HT-29 (cell line): ENCODE data around the gene CCDC85C. TPM values are rescaled to one million over a fixed set of nuclear protein-coding genes. Genes with fewer than 3 reads are reported as not detected.
A peak's percentile ranks its signal among the peaks of the same experiment; 100 is the strongest.

Source experiments
- DNase-seq: peaks from one replicate; pipeline ENCODE4 v3.0.0-alpha.2; 2015; ENCODE audit warnings: low spot score
- total RNA-seq: library from RNA; depleted of rRNA; stranded (reverse); fragments of >200 nt; shearing (Covaris generic); gene quantifications from 2 replicates; pipeline ENCODE4 v1.2.3, GENCODE V29; 2014

Gene CCDC85C
- total RNA-seq, 1 experiment from 2014 or later, result 23.8 TPM

DNA sequence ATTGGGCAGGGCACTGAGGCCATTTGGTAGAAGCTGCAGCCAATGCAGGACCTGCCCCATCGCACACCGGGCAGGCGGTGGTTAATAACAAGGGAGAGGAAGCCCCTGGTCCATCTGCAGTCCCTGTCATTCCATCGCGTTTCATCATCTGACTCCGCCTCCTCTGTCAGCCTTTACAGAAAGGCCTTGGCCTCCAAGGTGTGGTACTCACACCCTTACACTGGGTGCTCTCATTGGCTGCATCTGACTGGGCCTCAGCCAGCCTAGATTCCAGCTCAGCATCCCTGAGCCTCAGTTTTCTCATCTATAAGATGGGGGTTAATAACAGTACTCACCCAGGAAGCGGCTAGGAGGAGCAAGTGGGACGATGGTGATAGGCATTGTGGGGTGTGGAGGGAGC is 26.2 kb upstream of the CCDC85C start:
- no peak for DNase-seq

DNA sequence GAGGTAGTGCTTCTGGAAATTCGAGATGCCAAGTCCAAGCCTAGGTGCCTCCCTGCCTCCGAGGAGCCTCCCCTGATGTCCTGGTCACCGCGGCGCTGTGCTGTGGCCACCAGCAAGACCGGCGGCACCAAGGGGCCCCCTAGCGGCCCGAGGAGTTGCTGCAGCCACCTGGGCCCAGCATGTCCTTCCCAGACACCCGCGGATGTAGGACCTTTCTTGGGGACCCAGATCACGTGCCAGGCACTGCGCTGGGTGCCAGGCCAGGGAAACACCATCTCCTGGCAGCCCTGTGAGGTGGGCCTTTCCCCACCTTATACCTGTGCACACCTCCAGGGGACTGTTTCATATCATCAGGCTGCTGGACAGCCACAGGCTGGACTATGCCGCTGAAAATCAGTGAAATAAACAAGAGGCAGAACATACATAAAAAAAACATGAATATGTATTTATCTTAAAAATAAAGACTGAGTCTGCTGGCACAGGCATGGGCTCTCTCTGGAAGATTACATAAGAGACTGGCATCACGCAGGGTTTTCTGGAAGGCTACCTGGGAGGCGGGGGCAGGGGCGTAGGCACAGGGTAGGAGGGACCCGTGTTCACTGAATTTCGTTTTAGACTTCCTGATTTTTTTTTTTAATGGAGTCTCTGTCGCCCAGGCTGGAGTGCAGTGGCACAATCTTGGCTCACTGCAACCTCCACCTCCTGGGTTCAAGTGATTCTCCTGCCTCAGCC is 25.0 kb upstream of the CCDC85C start:
- DNase-seq, result peak; percentile 65

DNA sequence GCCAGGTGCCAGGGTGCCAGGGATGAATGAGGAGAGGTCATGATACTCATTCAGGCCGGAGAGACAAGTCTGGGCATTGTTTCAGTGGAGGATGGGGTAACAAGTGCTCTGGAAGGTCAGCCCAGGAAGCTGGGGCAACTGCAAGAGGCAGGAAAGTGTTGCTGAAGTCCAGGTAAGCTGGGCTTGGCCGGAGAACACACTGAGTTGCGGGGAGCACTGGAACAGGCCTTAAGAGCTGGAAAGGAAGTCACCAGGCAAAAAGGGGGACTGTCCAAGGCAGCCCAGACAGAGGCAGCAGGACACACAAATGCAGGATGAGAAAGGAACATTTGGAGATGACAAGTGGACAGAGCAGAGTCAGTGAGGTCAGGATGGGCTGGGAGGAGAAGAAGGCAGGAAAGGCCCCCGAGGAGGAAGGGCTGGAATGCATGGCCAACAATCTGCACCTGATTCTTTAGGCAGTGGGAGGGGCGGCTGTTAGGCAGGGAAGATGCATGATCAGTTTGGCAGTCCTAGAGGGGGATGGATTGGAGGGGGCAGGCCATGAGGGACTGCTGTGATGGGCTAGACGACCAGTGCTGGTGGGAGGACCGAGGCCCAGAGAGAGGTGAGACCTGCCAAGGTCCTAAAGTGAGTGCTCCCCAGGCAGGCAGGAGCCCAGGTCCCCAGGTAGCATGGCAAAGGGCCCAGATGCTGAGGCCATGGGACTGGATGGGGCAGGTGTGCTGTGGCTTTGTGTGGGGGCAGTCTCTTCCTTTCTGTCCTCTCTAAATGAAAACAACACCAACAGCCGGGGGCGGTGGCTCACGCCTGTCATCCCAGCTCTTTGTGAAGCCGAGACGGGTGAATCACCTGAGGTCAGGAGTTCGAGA is 23.7 kb upstream of the CCDC85C start:
- DNase-seq, result no peak

DNA sequence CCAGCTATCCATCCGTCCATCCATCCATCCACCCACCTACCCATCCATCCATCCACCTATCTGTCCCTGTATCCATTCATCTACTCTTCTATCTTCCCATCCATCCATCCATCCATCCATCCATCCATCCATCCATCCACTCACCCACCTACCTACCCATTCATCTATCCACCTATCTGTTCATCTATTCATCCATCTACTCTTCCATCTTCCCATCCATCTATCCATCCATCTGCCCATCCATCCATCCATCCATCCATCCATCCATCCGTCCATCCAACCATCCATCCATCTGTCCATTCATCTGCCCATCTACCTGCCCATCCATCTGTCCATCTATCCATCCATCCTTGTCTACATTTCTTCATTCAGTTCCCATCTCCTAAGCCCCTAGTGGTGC is 23.1 kb upstream of the CCDC85C start:
- no peak for DNase-seq

DNA sequence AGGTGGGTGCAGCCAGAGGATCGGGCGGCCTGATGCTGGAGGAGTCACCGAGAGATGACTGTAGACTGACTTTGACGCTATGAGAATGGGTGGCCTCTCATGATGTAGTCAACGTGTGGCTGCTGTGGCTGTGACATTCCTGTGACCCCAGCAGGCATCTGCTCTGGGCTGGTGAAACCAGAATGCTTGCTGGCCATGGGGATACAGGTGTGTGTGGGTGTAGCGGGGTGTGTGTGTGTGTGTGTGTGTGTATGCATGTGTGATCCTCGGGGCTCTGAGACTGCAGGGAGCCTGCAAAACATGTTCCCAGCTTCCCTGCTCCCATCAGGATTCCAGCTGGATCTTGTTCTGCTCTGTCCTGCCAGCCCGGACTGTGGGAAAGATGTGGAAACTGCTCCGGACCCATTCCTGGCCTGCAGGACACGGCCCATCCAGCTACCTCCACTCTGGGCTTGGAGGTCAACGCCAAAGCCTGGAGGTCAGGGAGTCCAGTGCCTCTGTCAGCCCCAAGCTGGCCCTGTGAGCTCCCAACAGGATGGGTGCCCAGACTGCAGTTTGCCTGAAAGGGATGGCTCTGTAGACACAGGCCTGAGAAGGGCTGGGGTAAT is 22.1 kb upstream of the CCDC85C start:
- no peak for DNase-seq

DNA sequence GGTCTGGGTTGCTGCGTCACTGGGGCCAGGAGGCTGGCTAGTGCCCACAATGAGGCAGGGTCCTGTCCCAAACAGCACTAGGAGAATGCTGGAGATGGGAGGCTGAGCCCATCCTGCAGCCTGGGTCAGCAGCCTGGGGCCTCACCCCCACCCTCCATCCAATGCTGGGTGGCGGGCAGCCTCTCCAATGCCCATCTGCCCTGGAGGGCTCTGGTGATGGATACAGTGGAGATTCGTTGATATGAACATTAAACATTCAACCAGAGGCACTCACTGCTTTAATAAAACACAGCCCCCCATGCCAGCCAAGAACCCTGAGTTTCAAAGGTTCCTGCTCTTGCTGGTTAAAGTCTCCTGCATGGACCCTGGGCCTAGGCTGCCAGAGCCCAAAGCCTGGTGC is 21.5 kb upstream of the CCDC85C start:
- DNase-seq, result no peak

DNA sequence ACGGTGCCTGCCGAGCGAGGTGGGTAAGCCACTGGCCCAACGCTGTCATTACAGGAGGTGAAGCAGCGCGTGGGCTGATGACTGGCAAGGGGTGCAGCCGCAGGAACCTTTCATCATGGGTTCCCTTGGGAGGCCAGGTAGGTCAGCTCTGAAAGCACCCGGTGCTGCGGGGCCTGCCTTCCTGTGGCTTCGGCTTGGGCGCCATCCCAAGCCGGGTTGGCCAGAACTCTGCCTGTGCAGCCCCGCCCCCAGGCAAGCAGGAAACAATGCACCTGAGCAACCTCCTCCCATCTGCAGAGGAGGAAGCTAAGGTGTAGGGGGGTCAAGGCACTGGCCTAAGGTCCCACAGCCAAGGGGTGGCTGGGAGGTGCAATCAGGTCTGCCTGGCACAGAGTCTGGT is 21.0 kb upstream of the CCDC85C start:
- DNase-seq, result no peak

DNA sequence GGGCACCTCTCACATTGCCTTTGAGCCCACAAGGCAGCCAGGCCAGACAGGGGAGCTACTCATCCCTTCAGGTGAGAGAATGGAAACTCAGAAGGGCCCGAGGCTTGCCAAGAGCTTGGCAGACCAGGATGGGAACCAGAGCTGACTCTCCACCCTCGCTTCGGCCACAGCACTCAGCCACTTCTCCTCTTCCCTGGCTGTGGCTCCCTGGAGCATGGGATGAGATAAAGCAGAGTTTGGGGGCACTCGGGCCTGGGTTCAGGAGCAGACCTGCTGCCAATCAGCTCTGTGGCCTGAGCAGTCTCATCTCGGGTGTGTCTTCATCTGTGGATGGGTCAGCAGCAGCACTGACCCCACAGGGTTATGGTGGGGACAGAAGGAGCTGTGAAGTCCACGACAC is 20.0 kb upstream of the CCDC85C start:
- no peak for DNase-seq

DNA sequence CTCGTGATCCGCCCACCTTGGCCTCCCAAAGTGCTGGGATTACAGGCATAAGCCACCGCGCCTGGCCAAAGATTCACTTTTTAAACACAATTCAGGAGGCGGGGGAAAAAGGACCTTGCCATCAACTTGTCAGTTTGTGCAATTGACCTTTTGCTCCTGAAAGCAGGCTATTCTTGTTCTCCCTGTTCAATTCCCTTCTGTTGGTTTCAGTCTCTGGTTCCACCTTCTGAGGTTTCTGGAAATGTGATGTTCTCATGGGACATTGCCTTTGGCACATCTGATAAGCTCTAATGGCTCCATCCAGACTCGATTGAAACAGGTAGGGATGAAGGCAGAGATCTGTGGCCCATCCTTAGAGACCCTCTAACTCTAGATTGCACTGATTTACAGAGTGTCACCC is 17.9 kb upstream of the CCDC85C start:
- DNase-seq, result no peak

DNA sequence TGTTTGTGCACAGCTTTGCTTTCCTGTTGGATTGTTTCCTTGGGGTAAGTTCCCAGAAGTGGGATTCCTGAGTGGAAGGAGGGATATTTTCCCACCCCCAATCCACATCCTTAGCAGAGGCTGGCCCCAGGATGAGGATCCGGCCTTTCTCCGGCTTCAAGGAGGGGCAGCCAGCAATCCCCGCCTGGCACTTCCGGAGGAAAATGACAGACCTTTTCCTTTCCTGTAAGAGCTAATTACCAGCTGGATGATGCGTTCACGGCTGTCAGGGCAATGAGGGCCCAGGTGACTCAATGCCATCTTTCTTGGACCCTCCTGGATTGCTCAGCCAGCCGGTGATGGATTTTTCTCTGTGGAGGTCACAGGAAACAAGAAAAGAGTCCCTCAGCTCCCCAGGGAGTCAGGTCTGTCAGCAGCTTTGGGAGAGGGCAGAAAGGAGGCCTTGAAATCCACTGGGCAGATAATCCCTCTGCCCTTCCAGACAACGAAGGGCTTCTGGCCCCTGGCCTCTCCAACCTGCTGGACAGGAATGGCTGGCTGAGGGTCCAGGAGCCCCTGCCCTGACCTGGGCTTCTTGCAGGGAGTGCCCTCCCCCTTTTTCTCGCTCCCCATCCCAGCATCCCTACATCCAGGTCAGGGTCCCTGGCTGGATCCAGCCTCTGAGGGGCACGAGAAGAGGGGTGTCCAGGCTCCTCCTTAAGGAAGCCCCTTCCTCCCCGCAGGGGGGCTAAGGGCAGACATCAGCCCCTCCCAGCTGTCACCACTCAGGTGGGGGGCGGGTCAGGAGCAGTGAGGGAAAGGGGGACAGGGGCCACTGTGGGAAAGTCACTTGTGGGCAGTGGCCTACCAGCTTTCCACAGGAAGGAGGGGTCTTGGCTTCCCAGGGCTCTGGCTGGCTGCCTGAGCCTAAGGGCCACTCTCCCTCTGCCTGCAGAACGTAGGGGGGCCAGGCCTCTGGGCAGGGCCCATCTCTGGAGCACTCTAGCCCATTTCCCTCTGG is 16.1 kb upstream of the CCDC85C start:
- no peak for DNase-seq

DNA sequence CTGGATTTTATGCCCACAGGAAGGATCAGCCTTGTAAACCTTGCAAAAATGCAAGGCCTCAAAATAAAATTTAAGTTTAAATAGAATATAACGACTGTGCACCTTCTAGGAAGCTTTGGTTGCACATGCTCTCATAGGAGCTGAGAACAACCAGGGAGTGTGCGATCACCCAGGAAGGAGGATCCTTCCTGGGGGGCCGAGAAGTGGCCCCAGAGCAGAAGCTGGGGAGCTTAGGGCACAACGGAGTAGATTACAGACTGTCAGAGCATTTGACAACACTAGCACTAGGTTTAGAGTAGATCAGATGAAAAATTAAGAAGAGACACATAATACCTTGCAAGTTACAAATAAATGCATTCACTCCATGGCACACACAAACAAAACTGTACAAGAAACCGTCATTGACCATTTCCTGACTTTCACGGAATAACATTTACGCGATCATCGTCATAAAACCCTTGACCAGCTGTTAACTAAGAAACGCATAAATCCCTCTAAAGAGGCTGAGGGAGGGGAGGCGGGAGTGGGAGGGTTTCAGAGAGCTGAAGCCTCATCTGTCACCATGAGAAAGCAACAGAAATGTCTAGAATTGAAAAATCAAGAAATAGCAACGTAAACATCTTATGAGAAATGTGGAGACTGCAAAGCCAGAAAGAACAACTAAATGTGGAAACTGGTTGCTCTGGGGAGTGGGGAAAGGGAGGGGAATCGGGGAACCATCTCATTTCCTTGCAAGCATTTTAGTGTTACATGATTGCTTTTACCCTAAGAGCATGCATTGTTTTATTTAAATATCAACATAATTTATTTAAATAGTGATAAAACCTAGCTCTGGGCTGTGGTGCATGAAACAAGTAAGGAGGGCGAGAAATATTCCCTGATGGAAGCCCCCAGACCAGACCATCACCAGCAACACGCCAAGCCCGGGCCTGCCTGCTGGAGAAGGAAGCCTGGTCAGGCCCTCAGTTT is 13.1 kb upstream of the CCDC85C start:
- no peak for DNase-seq

DNA sequence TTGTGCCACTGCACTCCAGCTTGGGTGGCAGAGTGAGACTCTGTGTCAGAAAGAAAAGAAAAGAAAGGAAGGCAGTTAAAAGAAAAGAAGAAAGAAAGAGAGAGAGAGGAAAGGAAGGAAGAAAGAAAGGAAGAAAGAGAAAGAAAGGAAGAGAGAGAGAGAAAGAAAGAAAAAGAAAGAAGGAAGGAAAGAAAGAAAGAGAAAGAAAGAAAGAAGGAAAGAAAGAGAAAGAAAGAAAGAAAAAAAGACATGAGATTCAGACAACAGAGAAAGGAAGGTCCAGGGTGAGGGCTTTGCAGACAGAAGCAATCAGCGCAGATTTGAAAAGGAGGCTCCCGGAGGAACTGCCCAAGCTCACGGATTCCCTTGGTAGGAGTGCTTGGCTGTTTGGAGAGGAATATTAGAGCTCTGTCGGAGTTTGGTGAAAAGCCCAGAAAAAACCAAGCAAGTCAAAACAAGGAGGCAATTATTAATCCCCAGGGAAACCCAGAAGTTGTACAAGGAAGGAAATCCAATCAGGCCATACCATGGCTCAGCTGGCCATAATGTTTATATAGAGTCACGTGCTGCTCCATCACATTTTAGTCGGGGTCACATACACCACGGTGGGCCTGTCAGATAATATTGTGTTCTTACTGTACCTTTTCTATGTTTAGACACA is 11.6 kb upstream of the CCDC85C start:
- DNase-seq, result no peak

DNA sequence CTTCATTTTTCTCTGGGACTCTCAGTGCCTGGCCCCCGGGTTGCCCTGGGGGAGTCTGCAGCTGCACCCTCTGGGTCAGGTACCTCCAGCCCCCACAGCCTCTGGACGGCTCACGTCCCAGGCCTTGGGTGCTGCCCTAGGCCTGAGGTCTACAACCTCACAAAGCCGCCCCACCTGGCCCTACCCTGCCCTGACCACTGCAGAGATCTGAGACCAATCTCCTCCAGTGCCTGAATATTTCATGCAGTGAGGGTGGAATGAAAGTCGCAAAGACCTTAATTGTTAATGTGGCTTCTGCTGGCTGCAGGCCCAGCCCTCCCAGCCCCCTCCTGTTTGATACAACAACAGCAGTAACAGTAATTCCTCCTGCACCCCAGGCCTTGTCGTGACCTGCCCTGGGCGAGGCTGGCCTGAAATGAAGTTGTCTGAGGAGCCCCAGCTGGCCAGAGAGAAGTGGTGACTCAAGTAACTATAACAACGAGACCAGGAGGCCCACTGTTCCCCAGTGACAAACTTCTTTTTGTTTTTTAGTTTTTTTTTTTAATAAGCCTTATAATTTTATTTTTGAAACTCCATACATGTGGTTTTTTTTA is 8.8 kb upstream of the CCDC85C start:
- no peak for DNase-seq

DNA sequence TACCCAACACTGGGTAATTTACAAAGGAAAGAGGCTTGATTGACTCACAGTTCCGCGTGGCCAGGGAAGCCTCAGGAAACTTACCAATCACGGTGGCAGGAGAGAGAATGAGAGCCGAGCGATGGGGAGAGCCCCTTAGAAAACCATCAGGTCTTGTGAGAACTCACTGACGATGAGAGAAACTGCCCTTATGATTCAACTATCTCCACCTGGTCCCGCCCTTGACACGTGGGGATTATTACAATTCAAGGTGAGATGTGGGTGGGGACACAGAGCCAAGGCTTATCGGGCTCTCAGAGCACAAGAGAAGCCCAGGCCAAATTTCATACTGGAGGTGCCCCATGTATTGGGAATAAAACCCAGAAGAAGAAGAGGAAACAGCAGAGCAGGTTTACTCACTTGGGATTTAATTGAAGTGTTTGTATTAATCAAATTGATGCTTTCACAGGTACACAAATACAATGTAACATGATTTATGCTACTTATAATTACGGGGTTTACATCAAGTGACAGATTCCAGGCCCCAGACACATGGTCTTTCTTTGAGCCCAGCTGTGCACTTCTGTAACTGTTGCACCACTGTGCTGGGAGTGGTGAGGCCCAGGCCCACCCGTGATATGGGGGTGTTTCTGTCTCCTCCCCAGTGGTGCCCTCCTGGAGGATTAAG is 8.2 kb upstream of the CCDC85C start:
- no peak for DNase-seq

DNA sequence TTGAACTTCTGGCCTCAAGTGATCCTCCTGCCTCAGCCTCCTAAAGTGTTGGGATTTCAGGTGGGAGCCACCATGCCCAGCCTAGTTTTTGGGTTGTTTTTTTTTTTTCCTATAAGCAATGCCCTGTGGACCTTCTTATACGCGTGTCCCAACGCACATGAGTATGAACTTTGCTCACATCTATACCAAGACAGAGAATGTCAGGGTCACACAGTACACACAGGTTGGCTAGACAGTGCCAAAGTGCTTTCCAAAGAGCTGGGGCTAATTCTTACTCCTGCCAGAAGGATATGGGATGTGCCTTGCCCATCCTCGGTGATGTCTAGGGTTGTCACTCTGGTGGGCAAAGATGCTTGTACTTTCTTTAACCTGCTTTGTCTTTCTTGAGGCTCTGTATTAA is 7.6 kb upstream of the CCDC85C start:
- no peak for DNase-seq

DNA sequence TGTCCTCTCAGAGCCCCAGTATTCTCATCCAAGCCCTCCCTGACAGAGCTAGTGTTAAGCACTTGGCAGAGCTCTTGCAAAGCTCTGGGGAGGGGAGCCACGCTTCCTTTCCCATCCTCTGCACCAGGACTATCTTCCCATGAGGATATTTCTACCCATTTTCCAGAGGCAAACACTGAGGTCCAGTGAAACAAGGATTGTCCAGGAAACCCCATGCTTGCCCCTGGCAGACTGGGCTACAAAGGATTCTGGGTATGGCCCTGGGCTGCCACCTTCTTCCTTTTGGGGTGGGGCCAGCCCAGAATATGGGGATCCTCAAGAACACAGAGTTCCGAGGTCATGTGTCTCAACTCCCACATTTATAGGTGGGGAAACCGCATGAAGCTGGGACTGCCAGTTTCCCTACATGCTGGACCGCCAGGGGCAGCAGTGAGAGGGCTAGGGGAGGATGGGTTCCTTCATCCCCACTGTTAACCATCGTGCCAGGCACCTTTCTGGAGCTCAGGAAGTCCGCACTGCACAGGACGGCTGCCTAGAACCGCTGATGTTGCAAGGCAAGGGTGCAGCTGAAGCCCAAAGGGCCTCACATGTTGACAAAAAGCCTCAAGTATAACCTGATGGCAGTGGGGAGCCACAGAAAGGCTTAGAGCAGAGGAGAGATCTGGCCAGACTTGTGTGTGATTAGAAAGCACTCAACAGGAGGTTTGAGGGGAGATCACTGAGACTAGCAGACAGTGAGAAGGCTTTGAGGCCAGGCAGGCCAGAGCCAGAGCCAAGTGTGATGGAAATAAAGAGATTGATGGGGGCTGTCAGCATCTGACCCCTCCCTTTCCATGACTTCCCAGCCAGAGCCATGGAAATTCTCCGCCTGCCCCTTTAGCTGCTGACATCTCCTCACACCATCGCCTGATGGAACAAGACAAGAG is 5.5 kb upstream of the CCDC85C start:
- DNase-seq, result no peak

DNA sequence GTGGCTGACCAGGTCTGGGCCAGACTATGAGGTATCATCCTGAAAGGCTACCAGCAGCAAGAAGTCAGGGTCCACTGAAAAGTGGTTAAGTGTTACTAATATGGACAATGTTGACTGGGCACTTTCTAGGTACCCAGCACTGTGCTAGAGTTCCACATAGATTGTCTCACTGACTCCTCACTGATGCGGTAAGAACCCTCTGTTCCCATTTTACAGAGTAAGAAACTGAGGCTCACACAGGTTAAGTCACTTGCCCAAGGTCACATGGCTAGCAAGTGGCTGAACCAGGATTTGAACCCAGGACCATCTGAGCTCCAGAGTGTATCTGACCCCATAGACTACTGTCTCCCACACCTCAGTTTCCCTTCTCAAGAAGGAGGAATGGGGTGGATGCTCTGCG is 4.6 kb upstream of the CCDC85C start:
- DNase-seq, result no peak

DNA sequence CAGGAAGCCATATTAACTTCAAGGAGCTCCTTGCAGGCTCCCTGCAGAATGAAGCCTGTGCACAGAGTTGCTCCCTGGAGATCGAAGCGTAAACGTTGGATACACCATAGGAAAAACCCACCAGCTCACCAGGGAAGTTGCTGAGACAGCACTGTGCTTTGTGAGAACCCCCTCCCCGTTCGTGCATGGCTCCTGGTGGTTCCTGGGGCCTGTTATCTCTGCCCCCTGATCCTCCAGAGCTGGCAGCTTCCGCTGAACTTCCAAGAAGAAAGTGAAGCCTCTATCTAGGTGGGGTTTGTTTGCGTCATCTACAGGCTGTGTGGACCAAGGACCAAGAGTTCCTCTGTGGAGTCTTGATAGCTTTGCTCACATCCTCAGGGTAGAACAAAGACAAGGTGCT is 2.4 kb upstream of the CCDC85C start:
- no peak for DNase-seq
